ENCODE data around the gene ACTR8. TPM values are rescaled to one million over a fixed set of nuclear protein-coding genes. Genes with fewer than 3 reads are reported as not detected.
A peak's percentile ranks its signal among the peaks of the same experiment; 100 is the strongest.

Gene ACTR8
- total and polyA plus RNA-seq, 2 of the 13 experiments (the other 11 are each of a cell fraction or from before 2014, with no cell fraction given): 15.5 to 29.0 TPM

DNA sequence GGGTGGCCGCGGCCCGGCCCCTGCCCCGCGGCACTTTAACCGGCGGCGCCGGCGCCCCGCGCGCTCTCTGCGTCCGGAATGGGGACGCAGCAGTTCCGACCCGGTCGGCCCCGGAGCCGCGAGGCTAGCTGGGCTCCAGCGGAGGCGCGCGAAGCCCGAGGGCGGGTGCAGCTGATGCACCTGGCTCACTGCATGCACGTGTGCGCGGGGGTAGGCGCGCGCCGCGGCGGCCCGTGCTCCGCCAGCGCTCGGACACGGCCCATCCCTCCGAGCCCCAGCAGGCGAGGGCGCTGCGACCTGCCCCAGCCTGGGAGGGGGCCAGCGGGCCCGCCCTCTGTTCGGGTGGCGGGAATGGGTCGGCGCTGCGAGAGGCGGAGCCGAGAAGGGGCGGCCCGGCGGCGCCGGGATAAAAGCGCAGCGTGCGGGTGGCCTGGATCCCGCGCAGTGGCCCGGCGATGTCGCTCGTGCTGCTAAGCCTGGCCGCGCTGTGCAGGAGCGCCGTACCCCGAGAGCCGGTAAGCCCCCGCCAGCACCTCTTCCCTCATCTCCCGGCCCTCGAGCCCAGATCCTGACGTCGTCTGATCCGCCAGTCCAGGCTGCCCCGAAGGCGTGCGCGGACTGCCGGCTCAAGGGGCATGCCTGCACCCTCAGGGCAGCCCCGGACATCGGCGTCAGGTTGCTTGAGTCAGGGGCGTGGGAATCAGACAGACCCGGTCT is 35.7 kb downstream of the ACTR8 start, which contains the start of the genes CHDH and IL17RB (continued):
- no peak for TF ChIP-seq HNRNPUL1 (IDR thresholded peaks at IDR 0.05; ENCODE audit: low read depth, low read length)
- TF ChIP-seq, protein P1, sequence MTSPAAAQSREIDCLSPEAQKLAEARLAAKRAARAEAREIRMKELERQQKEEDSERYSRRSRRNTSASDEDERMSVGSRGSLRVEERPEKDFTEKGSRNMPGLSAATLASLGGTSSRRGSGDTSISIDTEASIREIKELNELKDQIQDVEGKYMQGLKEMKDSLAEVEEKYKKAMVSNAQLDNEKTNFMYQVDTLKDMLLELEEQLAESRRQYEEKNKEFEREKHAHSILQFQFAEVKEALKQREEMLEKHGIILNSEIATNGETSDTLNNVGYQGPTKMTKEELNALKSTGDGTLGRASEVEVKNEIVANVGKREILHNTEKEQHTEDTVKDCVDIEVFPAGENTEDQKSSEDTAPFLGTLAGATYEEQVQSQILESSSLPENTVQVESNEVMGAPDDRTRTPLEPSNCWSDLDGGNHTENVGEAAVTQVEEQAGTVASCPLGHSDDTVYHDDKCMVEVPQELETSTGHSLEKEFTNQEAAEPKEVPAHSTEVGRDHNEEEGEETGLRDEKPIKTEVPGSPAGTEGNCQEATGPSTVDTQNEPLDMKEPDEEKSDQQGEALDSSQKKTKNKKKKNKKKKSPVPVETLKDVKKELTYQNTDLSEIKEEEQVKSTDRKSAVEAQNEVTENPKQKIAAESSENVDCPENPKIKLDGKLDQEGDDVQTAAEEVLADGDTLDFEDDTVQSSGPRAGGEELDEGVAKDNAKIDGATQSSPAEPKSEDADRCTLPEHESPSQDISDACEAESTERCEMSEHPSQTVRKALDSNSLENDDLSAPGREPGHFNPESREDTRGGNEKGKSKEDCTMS (CRISPR knock-in tag; conservative IDR thresholded peaks at IDR 0.05): no peak
- TF ChIP-seq PAX8 (CRISPR knock-in tag; IDR thresholded peaks at IDR 0.05; ENCODE audit: borderline replicate concordance): no peak
- TF ChIP-seq SCMH1 (CRISPR knock-in tag; IDR thresholded peaks at IDR 0.05; ENCODE audit: borderline replicate concordance): no peak
- peak; percentile 90; the same call in 1 of the 2 replicates for TF ChIP-seq RELA (CRISPR knock-in tag; IDR thresholded peaks at IDR 0.05)
- TF ChIP-seq, protein P2, sequence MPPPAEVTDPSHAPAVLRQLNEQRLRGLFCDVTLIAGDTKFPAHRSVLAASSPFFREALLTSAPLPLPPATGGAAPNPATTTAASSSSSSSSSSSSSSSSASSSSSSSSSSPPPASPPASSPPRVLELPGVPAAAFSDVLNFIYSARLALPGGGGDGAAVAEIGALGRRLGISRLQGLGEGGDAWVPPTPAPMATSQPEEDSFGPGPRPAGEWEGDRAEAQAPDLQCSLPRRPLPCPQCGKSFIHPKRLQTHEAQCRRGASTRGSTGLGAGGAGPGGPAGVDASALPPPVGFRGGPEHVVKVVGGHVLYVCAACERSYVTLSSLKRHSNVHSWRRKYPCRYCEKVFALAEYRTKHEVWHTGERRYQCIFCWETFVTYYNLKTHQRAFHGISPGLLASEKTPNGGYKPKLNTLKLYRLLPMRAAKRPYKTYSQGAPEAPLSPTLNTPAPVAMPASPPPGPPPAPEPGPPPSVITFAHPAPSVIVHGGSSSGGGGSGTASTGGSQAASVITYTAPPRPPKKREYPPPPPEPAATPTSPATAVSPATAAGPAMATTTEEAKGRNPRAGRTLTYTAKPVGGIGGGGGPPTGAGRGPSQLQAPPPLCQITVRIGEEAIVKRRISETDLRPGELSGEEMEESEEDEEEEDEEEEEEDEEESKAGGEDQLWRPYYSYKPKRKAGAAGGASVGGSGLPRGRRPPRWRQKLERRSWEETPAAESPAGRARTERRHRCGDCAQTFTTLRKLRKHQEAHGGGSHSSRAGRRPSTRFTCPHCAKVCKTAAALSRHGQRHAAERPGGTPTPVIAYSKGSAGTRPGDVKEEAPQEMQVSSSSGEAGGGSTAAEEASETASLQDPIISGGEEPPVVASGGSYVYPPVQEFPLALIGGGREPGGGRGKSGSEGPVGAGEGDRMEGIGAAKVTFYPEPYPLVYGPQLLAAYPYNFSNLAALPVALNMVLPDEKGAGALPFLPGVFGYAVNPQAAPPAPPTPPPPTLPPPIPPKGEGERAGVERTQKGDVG (CRISPR knock-in tag; IDR thresholded peaks at IDR 0.05; ENCODE audit: borderline replicate concordance): no peak
- no peak for TF ChIP-seq HNRNPH1 (optimal IDR thresholded peaks at IDR 0.05; ENCODE audit: low read depth, low read length)
- peak; percentile 85; the same call in 1 of the 2 replicates for TF ChIP-seq KDM2A (CRISPR knock-in tag; IDR thresholded peaks at IDR 0.05; ENCODE audit: borderline replicate concordance, low read depth)
- TF ChIP-seq SATB2 (CRISPR knock-in tag; IDR thresholded peaks at IDR 0.05): no peak
- TF ChIP-seq, protein P3, sequence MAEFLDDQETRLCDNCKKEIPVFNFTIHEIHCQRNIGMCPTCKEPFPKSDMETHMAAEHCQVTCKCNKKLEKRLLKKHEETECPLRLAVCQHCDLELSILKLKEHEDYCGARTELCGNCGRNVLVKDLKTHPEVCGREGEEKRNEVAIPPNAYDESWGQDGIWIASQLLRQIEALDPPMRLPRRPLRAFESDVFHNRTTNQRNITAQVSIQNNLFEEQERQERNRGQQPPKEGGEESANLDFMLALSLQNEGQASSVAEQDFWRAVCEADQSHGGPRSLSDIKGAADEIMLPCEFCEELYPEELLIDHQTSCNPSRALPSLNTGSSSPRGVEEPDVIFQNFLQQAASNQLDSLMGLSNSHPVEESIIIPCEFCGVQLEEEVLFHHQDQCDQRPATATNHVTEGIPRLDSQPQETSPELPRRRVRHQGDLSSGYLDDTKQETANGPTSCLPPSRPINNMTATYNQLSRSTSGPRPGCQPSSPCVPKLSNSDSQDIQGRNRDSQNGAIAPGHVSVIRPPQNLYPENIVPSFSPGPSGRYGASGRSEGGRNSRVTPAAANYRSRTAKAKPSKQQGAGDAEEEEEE (CRISPR knock-in tag; IDR thresholded peaks at IDR 0.05; ENCODE audit: borderline replicate concordance): no peak
- TF ChIP-seq, protein P4, sequence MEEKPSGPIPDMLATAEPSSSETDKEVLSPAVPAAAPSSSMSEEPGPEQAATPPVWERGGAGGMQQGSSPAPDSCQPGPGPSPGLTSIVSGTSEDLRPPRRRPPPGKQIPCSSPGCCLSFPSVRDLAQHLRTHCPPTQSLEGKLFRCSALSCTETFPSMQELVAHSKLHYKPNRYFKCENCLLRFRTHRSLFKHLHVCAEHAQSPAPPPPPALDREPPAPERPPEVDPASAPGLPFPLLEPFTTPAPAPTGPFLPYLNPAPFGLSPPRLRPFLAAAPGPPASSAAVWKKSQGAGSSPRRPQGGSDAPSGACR (CRISPR knock-in tag; IDR thresholded peaks at IDR 0.05): no peak
- TF ChIP-seq ZFP36L1 (CRISPR knock-in tag; IDR thresholded peaks at IDR 0.05): 0 out of 2 replicates have a peak, but pooled peaks have one; percentile 53
- TF ChIP-seq, protein P5, sequence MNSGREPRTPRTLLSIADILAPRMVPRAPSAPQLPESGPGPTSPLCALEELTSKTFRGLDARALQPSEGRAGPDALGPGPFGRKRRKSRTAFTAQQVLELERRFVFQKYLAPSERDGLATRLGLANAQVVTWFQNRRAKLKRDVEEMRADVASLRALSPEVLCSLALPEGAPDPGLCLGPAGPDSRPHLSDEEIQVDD (CRISPR knock-in tag; IDR thresholded peaks at IDR 0.05; ENCODE audit: borderline replicate concordance): peak; percentile 48; the same call in 1 of the 2 replicates
- TF ChIP-seq MTA3 (CRISPR knock-in tag; IDR thresholded peaks at IDR 0.05): no peak
- TF ChIP-seq SMC3 (IDR thresholded peaks at IDR 0.05; ENCODE audit: low read length): no peak
- TF ChIP-seq ZNF749 (CRISPR knock-in tag; IDR thresholded peaks at IDR 0.05; ENCODE audit: borderline replicate concordance): peak; percentile 90
- TF ChIP-seq ZFP1 (CRISPR knock-in tag; IDR thresholded peaks at IDR 0.05): no peak; the same call in 1 of the 2 replicates
- TF ChIP-seq POLR2A (IDR thresholded peaks at IDR 0.05; ENCODE audit: insufficient read depth in 1 of 2, low read depth in 2 of 2, low read length in 2 of 2): peak in 1 of 2 experiments; percentile 99; a peak in 2 of 4 replicates
- TF ChIP-seq ZNF530 (CRISPR knock-in tag; IDR thresholded peaks at IDR 0.05; ENCODE audit: low read depth): 0 out of 2 replicates have a peak, but pooled peaks have one; percentile 62
- TF ChIP-seq PCBP1 (IDR thresholded peaks at IDR 0.05; ENCODE audit: borderline replicate concordance, low read depth, low read length): no peak
- TF ChIP-seq TOPORS (CRISPR knock-in tag; IDR thresholded peaks at IDR 0.05): peak; percentile 94

All from HepG2 (cell line).